ENCODE measurements around the gene RHOV.

DNA sequence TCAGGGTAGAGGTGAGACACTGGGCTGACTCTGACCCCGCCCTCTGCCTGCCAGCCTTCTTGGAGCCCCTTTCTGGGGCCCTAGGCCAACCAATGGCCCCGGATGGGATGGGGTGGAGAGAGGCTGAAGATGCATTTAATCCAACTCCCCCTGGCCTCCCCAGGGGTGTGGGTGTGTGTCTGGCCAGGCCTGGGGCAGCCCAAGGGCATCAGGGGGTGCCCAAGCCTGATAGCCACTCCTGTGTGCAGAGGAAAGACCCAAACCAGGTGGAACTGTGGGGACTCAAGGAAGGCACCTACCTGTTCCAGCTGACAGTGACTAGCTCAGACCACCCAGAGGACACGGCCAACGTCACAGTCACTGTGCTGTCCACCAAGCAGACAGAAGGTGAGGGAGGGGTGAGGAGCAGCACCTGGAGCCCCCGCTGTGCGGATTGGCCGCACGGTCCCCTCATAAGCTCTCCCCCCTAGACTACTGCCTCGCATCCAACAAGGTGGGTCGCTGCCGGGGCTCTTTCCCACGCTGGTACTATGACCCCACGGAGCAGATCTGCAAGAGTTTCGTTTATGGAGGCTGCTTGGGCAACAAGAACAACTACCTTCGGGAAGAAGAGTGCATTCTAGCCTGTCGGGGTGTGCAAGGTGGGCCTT, 20.7 kb downstream of the RHOV start:
- TF ChIP-seq, protein P1, sequence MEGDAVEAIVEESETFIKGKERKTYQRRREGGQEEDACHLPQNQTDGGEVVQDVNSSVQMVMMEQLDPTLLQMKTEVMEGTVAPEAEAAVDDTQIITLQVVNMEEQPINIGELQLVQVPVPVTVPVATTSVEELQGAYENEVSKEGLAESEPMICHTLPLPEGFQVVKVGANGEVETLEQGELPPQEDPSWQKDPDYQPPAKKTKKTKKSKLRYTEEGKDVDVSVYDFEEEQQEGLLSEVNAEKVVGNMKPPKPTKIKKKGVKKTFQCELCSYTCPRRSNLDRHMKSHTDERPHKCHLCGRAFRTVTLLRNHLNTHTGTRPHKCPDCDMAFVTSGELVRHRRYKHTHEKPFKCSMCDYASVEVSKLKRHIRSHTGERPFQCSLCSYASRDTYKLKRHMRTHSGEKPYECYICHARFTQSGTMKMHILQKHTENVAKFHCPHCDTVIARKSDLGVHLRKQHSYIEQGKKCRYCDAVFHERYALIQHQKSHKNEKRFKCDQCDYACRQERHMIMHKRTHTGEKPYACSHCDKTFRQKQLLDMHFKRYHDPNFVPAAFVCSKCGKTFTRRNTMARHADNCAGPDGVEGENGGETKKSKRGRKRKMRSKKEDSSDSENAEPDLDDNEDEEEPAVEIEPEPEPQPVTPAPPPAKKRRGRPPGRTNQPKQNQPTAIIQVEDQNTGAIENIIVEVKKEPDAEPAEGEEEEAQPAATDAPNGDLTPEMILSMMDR (IDR thresholded peaks at IDR 0.05; ENCODE audit: poor library complexity, severe bottlenecking), result no peak
- no peak for TF ChIP-seq POLR2AphosphoS5 (IDR thresholded peaks at IDR 0.05)
- TF ChIP-seq TAF1 (IDR thresholded peaks at IDR 0.05; ENCODE audit: low read depth), result no peak
- no peak for TF ChIP-seq EZH2 (IDR thresholded peaks at IDR 0.05; ENCODE audit: borderline replicate concordance, insufficient read depth, low read length, poor library complexity, severe bottlenecking)
- no peak for TF ChIP-seq EP300 (conservative IDR thresholded peaks at IDR 0.05; ENCODE audit: poor library complexity, severe bottlenecking)
- no peak for TF ChIP-seq SMC3 (conservative IDR thresholded peaks at IDR 0.05; ENCODE audit: poor library complexity)
- TF ChIP-seq, protein P2, sequence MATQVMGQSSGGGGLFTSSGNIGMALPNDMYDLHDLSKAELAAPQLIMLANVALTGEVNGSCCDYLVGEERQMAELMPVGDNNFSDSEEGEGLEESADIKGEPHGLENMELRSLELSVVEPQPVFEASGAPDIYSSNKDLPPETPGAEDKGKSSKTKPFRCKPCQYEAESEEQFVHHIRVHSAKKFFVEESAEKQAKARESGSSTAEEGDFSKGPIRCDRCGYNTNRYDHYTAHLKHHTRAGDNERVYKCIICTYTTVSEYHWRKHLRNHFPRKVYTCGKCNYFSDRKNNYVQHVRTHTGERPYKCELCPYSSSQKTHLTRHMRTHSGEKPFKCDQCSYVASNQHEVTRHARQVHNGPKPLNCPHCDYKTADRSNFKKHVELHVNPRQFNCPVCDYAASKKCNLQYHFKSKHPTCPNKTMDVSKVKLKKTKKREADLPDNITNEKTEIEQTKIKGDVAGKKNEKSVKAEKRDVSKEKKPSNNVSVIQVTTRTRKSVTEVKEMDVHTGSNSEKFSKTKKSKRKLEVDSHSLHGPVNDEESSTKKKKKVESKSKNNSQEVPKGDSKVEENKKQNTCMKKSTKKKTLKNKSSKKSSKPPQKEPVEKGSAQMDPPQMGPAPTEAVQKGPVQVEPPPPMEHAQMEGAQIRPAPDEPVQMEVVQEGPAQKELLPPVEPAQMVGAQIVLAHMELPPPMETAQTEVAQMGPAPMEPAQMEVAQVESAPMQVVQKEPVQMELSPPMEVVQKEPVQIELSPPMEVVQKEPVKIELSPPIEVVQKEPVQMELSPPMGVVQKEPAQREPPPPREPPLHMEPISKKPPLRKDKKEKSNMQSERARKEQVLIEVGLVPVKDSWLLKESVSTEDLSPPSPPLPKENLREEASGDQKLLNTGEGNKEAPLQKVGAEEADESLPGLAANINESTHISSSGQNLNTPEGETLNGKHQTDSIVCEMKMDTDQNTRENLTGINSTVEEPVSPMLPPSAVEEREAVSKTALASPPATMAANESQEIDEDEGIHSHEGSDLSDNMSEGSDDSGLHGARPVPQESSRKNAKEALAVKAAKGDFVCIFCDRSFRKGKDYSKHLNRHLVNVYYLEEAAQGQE (IDR thresholded peaks at IDR 0.05; ENCODE audit: borderline replicate concordance), result no peak
- TF ChIP-seq RAD21 (conservative IDR thresholded peaks at IDR 0.05), result no peak
